GM21619 (cell line): ENCODE data around the gene JPH4.
"Not testable (repeated sequence)": the region's sequence is repeated elsewhere in the genome, so short reads cannot be mapped to it uniquely, and the experiment has no call there.

Experiments used
- ATAC-seq: cut with Tn5 transposase; IDR thresholded peaks from one replicate; pipeline ENCODE4 v1.9.1; 2021; ENCODE audit not compliant: unreplicated experiment

JPH4 gene

GRCh38 chr14:23609411-23610089 is 31.0 kb upstream of the JPH4 start:
- ATAC-seq, result not testable (repeated sequence)

GRCh38 chr14:23609001-23609400 is 30.4 kb upstream of the JPH4 start:
- no peak for ATAC-seq

GRCh38 chr14:23608454-23608853 is 29.9 kb upstream of the JPH4 start:
- ATAC-seq, result no peak

- peak; percentile 79 for ATAC-seq
Observed at GRCh38 chr14:23605931-23606585, 27.5 kb upstream of the JPH4 start.

- ATAC-seq, result no peak
Observed at GRCh38 chr14:23604675-23605170, 26.1 kb upstream of the JPH4 start.

- ATAC-seq, result no peak
Observed at GRCh38 chr14:23604148-23604547, 25.6 kb upstream of the JPH4 start.

GRCh38 chr14:23603103-23603502 is 24.5 kb upstream of the JPH4 start:
- no peak for ATAC-seq

GRCh38 chr14:23602181-23603095 is 23.8 kb upstream of the JPH4 start:
- ATAC-seq, result no peak

GRCh38 chr14:23601845-23602180 is 23.2 kb upstream of the JPH4 start:
- ATAC-seq, result no peak

- ATAC-seq, result no peak
Observed at GRCh38 chr14:23601424-23601823, 22.8 kb upstream of the JPH4 start.

GRCh38 chr14:23600806-23601205 is 22.2 kb upstream of the JPH4 start:
- no peak for ATAC-seq

GRCh38 chr14:23600322-23600707 is 21.7 kb upstream of the JPH4 start:
- ATAC-seq, result no peak

GRCh38 chr14:23594191-23594590 is 15.6 kb upstream of the JPH4 start:
- ATAC-seq, result not testable (repeated sequence)

- no peak for ATAC-seq
Observed at GRCh38 chr14:23590198-23590597, 11.6 kb upstream of the JPH4 start.

- no peak for ATAC-seq
Observed at GRCh38 chr14:23589606-23590005, 11.0 kb upstream of the JPH4 start.

- peak; percentile 98 for ATAC-seq
Observed at GRCh38 chr14:23588884-23589598, 10.5 kb upstream of the JPH4 start.

GRCh38 chr14:23584527-23585203 is 6.1 kb upstream of the JPH4 start:
- not testable (repeated sequence) for ATAC-seq

GRCh38 chr14:23583761-23584526 is 5.4 kb upstream of the JPH4 start:
- ATAC-seq, result not testable (repeated sequence)

GRCh38 chr14:23582906-23583760 is 4.5 kb upstream of the JPH4 start:
- no peak for ATAC-seq
